Measurements from ENCODE around the gene CYP1A1.

The CYP1A1 gene

GRCh38 chr15:74696808-74697207 is 28.5 kb downstream of the CYP1A1 start:
- TF ChIP-seq JUND (IDR thresholded peaks at IDR 0.05; ENCODE audit: low read depth): no peak
- in situ Hi-C loops (cut with HindIII; ENCODE audit: low pct_unique_long_range_greater_than_20kb, low sequenced_read_pairs): no loop called here
- no peak for DNase-seq (ENCODE audit: low read depth in 1 of 2, low spot score in 1 of 2)

GRCh38 chr15:74696398-74696729 is 29.0 kb downstream of the CYP1A1 start:
- in situ Hi-C loops (cut with HindIII; ENCODE audit: low pct_unique_long_range_greater_than_20kb, low sequenced_read_pairs): no loop called here
- no peak for TF ChIP-seq JUND (IDR thresholded peaks at IDR 0.05; ENCODE audit: low read depth)
- no peak for DNase-seq (ENCODE audit: low read depth in 1 of 2, low spot score in 1 of 2)

- TF ChIP-seq JUND (IDR thresholded peaks at IDR 0.05; ENCODE audit: low read depth): no peak
- in situ Hi-C loops (cut with HindIII; ENCODE audit: low pct_unique_long_range_greater_than_20kb, low sequenced_read_pairs): no loop called here
- peak; percentile 76 to 90 for DNase-seq (ENCODE audit: low read depth in 1 of 2, low spot score in 1 of 2)
Measured at GRCh38 chr15:74695597-74696397, 29.5 kb downstream of the CYP1A1 start, which contains the start of gene EDC3. EDC3 (minus strand) TSS chr15:74696024; CDS start chr15:74675124, 20,900 bp downstream.

GRCh38 chr15:74692327-74692726 is 33.0 kb downstream of the CYP1A1 start:
- in situ Hi-C loops (cut with HindIII; ENCODE audit: low pct_unique_long_range_greater_than_20kb, low sequenced_read_pairs): no loop called here
- no peak for TF ChIP-seq JUND (IDR thresholded peaks at IDR 0.05; ENCODE audit: low read depth)
- no peak for DNase-seq (ENCODE audit: low read depth in 1 of 2, low spot score in 1 of 2)

- no peak for TF ChIP-seq JUND (IDR thresholded peaks at IDR 0.05; ENCODE audit: low read depth)
- DNase-seq (ENCODE audit: low read depth in 1 of 2, low spot score in 1 of 2): no peak
- in situ Hi-C loops (cut with HindIII; ENCODE audit: low pct_unique_long_range_greater_than_20kb, low sequenced_read_pairs): no loop called here
Measured at GRCh38 chr15:74683758-74684157, 41.6 kb downstream of the CYP1A1 start.

- in situ Hi-C loops (cut with HindIII; ENCODE audit: low pct_unique_long_range_greater_than_20kb, low sequenced_read_pairs): no loop called here
- DNase-seq (ENCODE audit: low read depth in 1 of 2, low spot score in 1 of 2): no peak
- TF ChIP-seq JUND (IDR thresholded peaks at IDR 0.05; ENCODE audit: low read depth): no peak
Measured at GRCh38 chr15:74682954-74683353, 42.4 kb downstream of the CYP1A1 start.

GRCh38 chr15:74680456-74680855 is 44.9 kb downstream of the CYP1A1 start:
- DNase-seq (ENCODE audit: low read depth in 1 of 2, low spot score in 1 of 2): no peak
- no peak for TF ChIP-seq JUND (IDR thresholded peaks at IDR 0.05; ENCODE audit: low read depth)
- in situ Hi-C loops (cut with HindIII; ENCODE audit: low pct_unique_long_range_greater_than_20kb, low sequenced_read_pairs): no loop called here

GRCh38 chr15:74676801-74677200 is 48.5 kb downstream of the CYP1A1 start:
- in situ Hi-C loops (cut with HindIII; ENCODE audit: low pct_unique_long_range_greater_than_20kb, low sequenced_read_pairs): no loop called here
- TF ChIP-seq JUND (IDR thresholded peaks at IDR 0.05; ENCODE audit: low read depth): no peak
- no peak for DNase-seq (ENCODE audit: low read depth in 1 of 2, low spot score in 1 of 2)

- no peak for TF ChIP-seq JUND (IDR thresholded peaks at IDR 0.05; ENCODE audit: low read depth)
- DNase-seq (ENCODE audit: low read depth in 1 of 2, low spot score in 1 of 2): no peak
- in situ Hi-C loops (cut with HindIII; ENCODE audit: low pct_unique_long_range_greater_than_20kb, low sequenced_read_pairs): no loop called here
Measured at GRCh38 chr15:74674161-74674560, 51.2 kb downstream of the CYP1A1 start.

GRCh38 chr15:74669627-74670026 is 55.7 kb downstream of the CYP1A1 start:
- no peak for TF ChIP-seq JUND (IDR thresholded peaks at IDR 0.05; ENCODE audit: low read depth)
- in situ Hi-C loops (cut with HindIII; ENCODE audit: low pct_unique_long_range_greater_than_20kb, low sequenced_read_pairs): no loop called here
- no peak for DNase-seq (ENCODE audit: low read depth in 1 of 2, low spot score in 1 of 2)

Measured in T47D (cell line).